Spinal cord (tissue), 10 donors: ENCODE data around the gene LDLRAD4. TPM values are rescaled to one million over a fixed set of nuclear protein-coding genes. Genes with fewer than 3 reads are reported as not detected.

ENCODE experiments used
- DNase-seq, 6 donors: peaks; one replicate each; pipeline versions ENCODE4 v3.0.0 to v3.0.0-alpha.2; 2013 to 2015; ENCODE audit warnings: low spot score in 6 of 6, low read depth in 4 of 6
- H3K27ac ChIP-seq: one replicate; pipeline ENCODE4 v1.5.1; 2013; ENCODE audit warnings: low read depth, low read length, control low read depth
- H3K27me3 ChIP-seq: one replicate; pipeline ENCODE4 v1.6.1; 2013; ENCODE audit warnings: low read length; ENCODE audit not compliant: control insufficient read depth, insufficient read depth
- H3K36me3 ChIP-seq: one replicate; pipeline ENCODE4 v1.6.1; 2013; ENCODE audit warnings: low read length; ENCODE audit not compliant: control insufficient read depth, insufficient read depth
- H3K4me1 ChIP-seq: one replicate; pipeline ENCODE4 v1.6.1; 2013; ENCODE audit warnings: low read length; ENCODE audit not compliant: control insufficient read depth, insufficient read depth
- H3K4me3 ChIP-seq: one replicate; pipeline ENCODE4 v1.5.1; 2013; ENCODE audit warnings: low read depth, low read length, control low read depth
- H3K9me3 ChIP-seq: one replicate; pipeline ENCODE4 v1.6.1; 2013; ENCODE audit warnings: low read length; ENCODE audit not compliant: control insufficient read depth, insufficient read depth
- WGBS: methylation state at CpG from one replicate; pipeline ENCODE4 v1.1.5; 2013; ENCODE audit warnings: missing lambda C conversion rate; ENCODE audit not compliant: insufficient coverage; 5-methylcytosine and 5-hydroxymethylcytosine counted together
- polyA plus RNA-seq, 2 donors: library from polyadenylated mRNA; unstranded; fragments of 120-200 nt; gene quantifications; one replicate each; pipeline ENCODE4 v1.2.1, GENCODE V29; 2013; ENCODE audit not compliant: insufficient read length in 2 of 2
- total RNA-seq, 2 donors: library from RNA; depleted of rRNA in 1 of 2; stranded (reverse); fragments of 120-200 nt in 1 of 2; fragments of >200 nt in 1 of 2; gene quantifications; one replicate each; pipeline versions ENCODE4 v1.2.3 to v1.2.4, GENCODE V29; 2013 to 2014
- donor health status: healthy.

LDLRAD4 gene
- total and polyA plus RNA-seq, 4 donors: 26.7 to 67.7 (median 38.5) TPM

GRCh38 chr18:13416208-13416607, 197.6 kb downstream of the LDLRAD4 start:
- H3K27me3 ChIP-seq: no peaks in the 10 kb centered on the region
- peaks cover 8% of the 10 kb centered on the region for H3K36me3 ChIP-seq
- no peak overlapping the region for H3K4me3 ChIP-seq
- H3K9me3 ChIP-seq: peaks cover 3% of the 10 kb centered on the region
- 96% methylated on average over 2 of the region's 7 CpGs for WGBS
- H3K4me1 ChIP-seq: peaks cover 6% of the 10 kb centered on the region
- DNase-seq: no peak
- H3K27ac ChIP-seq: no peak overlapping the region

GRCh38 chr18:13416848-13417247, 198.3 kb downstream of the LDLRAD4 start:
- no CpG with 5 or more reads among the region's 3 CpGs for WGBS
- Histone ChIP-seq H3K4me3 (no peak overlapping the region), H3K9me3 (peaks cover 3% of the 10 kb centered on the region), H3K4me1 (peaks cover 6% of the 10 kb centered on the region), H3K27ac (no peak overlapping the region), H3K36me3 (peaks cover 8% of the 10 kb centered on the region), H3K27me3 (no peaks in the 10 kb centered on the region)
- no peak for DNase-seq

DNA sequence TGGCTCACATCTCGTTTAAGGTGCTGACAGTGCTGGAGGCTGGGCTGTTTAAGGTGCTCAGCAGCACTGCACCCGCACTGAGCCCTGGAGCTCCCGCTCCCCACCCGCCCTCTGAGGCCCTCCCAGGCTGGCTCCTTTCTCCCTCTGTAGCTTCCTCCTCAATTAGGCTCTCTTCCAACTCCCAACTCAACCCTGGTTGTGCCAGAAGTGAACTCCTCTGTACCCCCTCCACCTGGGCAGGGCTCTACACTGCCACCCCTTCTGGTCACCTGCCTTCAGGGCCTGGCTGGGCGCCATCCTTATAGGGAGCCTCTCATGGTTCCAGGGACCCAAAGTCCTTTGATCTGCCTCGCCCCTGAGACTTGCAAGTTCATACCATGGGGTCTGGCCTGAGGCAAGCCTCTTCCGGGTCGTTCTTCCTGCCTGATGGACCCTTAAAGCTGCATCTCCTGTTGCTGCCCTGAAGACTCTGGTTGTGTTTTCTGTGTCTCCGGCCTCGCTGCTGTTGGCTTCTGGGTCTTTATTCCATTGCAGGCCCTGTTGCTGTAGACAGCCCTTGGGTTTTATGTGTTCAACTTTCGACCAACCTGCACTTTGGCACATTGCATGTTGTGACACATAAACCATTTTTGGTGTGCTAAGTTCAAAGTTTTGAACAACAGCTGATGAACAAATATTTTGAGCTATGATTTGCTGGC, 199.6 kb downstream of the LDLRAD4 start:
- Histone ChIP-seq H3K4me3 (no peak overlapping the region), H3K27ac (no peak overlapping the region), H3K4me1 (peaks cover 6% of the 10 kb centered on the region), H3K9me3 (no peaks in the 10 kb centered on the region), H3K27me3 (no peaks in the 10 kb centered on the region), H3K36me3 (peaks cover 8% of the 10 kb centered on the region)
- no peak for DNase-seq
- 89% methylated on average over 11 of the region's 11 CpGs for WGBS

GRCh38 chr18:13420969-13421686, 202.6 kb downstream of the LDLRAD4 start:
- Histone ChIP-seq H3K36me3 (peaks cover 5% of the 10 kb centered on the region), H3K27ac (no peak overlapping the region), H3K4me1 (peaks cover 2% of the 10 kb centered on the region), H3K9me3 (no peaks in the 10 kb centered on the region), H3K27me3 (no peaks in the 10 kb centered on the region), H3K4me3 (no peak overlapping the region)
- 88% methylated on average over 19 of the region's 19 CpGs for WGBS
- no peak for DNase-seq

DNA sequence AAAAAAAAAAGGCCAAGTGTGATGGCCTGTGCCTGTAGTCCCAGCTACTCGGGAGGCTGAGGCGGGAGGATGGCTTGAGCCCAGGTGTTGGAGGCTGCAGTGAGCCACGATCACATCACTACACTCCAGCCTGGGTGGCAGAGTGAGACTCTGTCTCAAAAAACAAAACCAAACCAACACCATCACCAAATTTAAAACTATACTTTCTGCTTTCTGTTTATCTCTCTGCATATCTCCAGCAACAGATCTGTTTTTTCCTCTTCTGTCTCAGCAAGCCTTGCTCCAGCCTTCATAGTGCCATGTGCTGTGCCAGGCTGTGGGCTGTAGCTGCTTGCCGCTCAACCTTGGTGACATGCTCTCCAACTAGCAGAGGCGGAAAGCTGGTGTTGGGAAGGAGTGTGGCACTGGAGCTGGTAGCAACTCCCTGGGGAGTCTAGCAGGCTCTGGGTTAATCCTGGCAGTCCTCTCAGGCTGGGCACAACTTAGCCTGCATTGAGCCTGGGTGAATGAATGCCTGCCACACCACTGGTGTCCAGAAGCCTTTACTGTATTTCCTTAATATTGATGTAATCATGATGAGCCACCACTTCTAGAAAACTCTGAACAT, 204.1 kb downstream of the LDLRAD4 start:
- no peak overlapping the region for H3K4me3 ChIP-seq
- H3K36me3 ChIP-seq: peaks cover 5% of the 10 kb centered on the region
- no peaks in the 10 kb centered on the region for H3K9me3 ChIP-seq
- no peak overlapping the region for H3K27ac ChIP-seq
- peaks cover 6% of the 10 kb centered on the region for H3K4me1 ChIP-seq
- 100% methylated on average over 2 of the region's 5 CpGs for WGBS
- DNase-seq: no peak
- no peaks in the 10 kb centered on the region for H3K27me3 ChIP-seq

DNA sequence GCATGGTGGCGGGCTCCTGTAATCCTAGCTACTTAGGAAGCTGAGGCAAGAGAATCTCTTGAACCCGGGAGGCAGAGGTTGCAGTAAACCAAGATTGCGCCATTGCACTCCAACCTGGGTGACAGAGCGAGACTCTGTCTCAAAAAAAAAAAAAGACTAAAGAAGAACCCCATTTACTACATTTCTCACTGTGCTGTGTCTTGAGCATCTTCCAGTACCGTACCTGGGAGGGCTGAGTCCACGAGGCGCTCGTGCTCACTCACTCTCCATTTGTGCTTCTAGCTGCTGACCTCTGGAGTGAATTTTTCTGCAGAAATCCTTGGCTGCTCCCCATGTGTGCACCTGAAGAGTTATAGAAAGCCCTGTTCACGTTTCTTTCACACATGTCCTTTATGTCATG, 204.8 kb downstream of the LDLRAD4 start:
- no peak overlapping the region for H3K4me3 ChIP-seq
- peaks cover 7% of the 10 kb centered on the region for H3K4me1 ChIP-seq
- peaks cover 5% of the 10 kb centered on the region for H3K36me3 ChIP-seq
- no peaks in the 10 kb centered on the region for H3K27me3 ChIP-seq
- no peak overlapping the region for H3K27ac ChIP-seq
- H3K9me3 ChIP-seq: no peaks in the 10 kb centered on the region
- 93% methylated on average over 6 of the region's 9 CpGs for WGBS
- no peak for DNase-seq

DNA sequence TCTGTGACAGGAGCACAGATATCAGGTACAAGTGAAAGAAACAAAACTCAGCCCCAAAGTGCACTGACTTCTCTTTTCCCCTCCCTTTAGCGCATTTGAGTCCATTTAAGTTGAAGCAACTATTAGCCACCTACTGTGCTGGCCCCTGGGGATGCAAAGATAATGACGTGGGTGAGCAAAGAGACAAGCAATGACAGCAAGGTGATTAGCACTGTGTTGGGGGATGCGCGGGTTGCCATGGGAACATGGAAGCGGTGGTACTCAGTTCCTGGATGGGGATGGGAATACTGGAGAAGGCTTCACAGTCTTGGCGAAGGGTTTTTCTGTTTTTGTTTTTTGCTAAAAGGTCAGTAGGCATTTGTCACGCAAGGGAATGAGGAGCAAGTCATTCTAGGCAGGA, 205.8 kb downstream of the LDLRAD4 start:
- H3K27me3 ChIP-seq: no peaks in the 10 kb centered on the region
- no peaks in the 10 kb centered on the region for H3K9me3 ChIP-seq
- no peak overlapping the region for H3K27ac ChIP-seq
- DNase-seq: peak in 1 of 6 donors; percentile 88
- WGBS: 68% methylated on average over 6 of the region's 7 CpGs
- H3K4me1 ChIP-seq: peaks cover 7% of the 10 kb centered on the region
- H3K36me3 ChIP-seq: peaks cover 5% of the 10 kb centered on the region
- no peak overlapping the region for H3K4me3 ChIP-seq

DNA sequence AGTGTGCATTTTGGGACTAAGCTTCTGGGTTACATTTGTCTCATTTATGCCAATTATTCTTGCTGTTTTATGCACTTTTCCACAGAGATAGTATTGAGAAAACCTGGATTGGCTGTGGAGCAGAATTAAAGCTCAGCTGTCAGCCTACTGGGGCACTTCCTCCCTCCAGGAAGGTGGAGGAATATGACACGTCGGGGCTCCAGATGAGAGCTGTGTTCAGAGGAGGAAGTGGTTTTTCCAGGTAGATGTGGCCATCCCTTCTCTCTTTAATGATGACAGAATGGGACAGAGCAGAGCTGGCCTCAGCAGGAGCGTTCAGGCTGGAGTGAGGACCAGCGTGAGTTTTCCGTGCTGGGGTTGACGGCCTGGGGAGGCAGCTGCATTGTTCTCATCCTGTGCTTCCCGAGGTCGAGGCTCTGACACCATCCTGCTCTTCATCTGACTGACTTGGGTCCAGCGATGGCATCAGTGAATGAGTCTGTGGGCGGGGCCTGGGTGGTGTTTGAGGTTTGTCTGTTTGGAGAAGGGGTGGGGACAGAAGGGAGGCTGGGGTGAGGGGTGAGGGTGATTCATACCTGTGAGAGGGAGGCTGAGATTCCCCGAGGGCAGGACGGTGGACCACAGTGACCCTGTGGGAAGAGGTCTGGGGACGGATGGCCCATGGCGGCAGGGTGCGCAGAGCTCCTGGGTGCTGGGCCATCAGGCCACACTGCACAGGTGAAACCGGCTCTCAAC, 207.0 kb downstream of the LDLRAD4 start:
- H3K36me3 ChIP-seq: peaks cover 9% of the 10 kb centered on the region
- H3K4me3 ChIP-seq: no peak overlapping the region
- no peak for DNase-seq
- no peaks in the 10 kb centered on the region for H3K9me3 ChIP-seq
- no peak overlapping the region for H3K27ac ChIP-seq
- peaks cover 7% of the 10 kb centered on the region for H3K4me1 ChIP-seq
- WGBS: 77% methylated on average over 14 of the region's 16 CpGs
- no peaks in the 10 kb centered on the region for H3K27me3 ChIP-seq

GRCh38 chr18:13427354-13427753, 208.8 kb downstream of the LDLRAD4 start:
- Histone ChIP-seq H3K4me3 (no peak overlapping the region), H3K9me3 (no peaks in the 10 kb centered on the region), H3K27me3 (no peaks in the 10 kb centered on the region), H3K27ac (peak overlapping the region; percentile 65), H3K4me1 (peaks cover 7% of the 10 kb centered on the region), H3K36me3 (peaks cover 7% of the 10 kb centered on the region)
- 83% methylated on average over 1 of the region's 3 CpGs for WGBS
- DNase-seq: peak in 1 of 6 donors; percentile 62
